Measurements from ENCODE around the gene TESPA1.

GRCh38 chr12:54961190-54961589 lies 23.4 kb downstream of the TESPA1 start:
- no peak for TF ChIP-seq CTCF (conservative IDR thresholded peaks at IDR 0.05)
- no peak for TF ChIP-seq EZH2 (IDR thresholded peaks at IDR 0.05; ENCODE audit: low read depth)
